DMS 273 (cell line): Measurements from ENCODE around the gene HNRNPA1L2.
"Not testable (repeated sequence)": the region's sequence is repeated elsewhere in the genome, so short reads cannot be mapped to it uniquely, and the experiment has no call there.

ENCODE experiments used
- DNase-seq: peaks from one replicate; lab custom pipeline; 2025; ENCODE audit not compliant: unreplicated experiment; lab: John Stamatoyannopoulos, UW

The HNRNPA1L2 gene

GRCh38 chr13:52642131-52642530 is at the start of gene HNRNPA1L2:
Gene HNRNPA1L2, plus strand, starts transcription at chr13:52642431. Its CDS starts 62 bp downstream, at chr13:52642493.
- no peak for DNase-seq

GRCh38 chr13:52593175-52593574 is 49.1 kb upstream of the HNRNPA1L2 start:
- not testable (repeated sequence) for DNase-seq

GRCh38 chr13:52593812-52594211 is 48.4 kb upstream of the HNRNPA1L2 start:
- not testable (repeated sequence) for DNase-seq

GRCh38 chr13:52594295-52594694 is 47.9 kb upstream of the HNRNPA1L2 start:
- DNase-seq = not testable (repeated sequence)

- DNase-seq = no peak
These were observed 44.6 kb upstream of the HNRNPA1L2 start for GRCh38 chr13:52597676-52598075.

GRCh38 chr13:52599037-52599847 is 43.0 kb upstream of the HNRNPA1L2 start:
- DNase-seq = peak; percentile 73

- peak; percentile 73 for DNase-seq
These were observed 42.2 kb upstream of the HNRNPA1L2 start for GRCh38 chr13:52599848-52600603.

GRCh38 chr13:52600666-52601065 is 41.6 kb upstream of the HNRNPA1L2 start:
- DNase-seq = no peak

GRCh38 chr13:52603316-52603715 is 38.9 kb upstream of the HNRNPA1L2 start:
- not testable (repeated sequence) for DNase-seq

- DNase-seq = not testable (repeated sequence)
These were observed 36.1 kb upstream of the HNRNPA1L2 start for GRCh38 chr13:52606126-52606525.

- not testable (repeated sequence) for DNase-seq
These were observed 35.4 kb upstream of the HNRNPA1L2 start for GRCh38 chr13:52606795-52607194.

- not testable (repeated sequence) for DNase-seq
These were observed 34.0 kb upstream of the HNRNPA1L2 start for GRCh38 chr13:52608184-52608583.

GRCh38 chr13:52609013-52609606 is 33.1 kb upstream of the HNRNPA1L2 start:
- peak; percentile 54 for DNase-seq

- DNase-seq = not testable (repeated sequence)
These were observed 32.1 kb upstream of the HNRNPA1L2 start for GRCh38 chr13:52610158-52610557.

- no peak for DNase-seq
These were observed 27.0 kb upstream of the HNRNPA1L2 start for GRCh38 chr13:52615134-52615801.

GRCh38 chr13:52615812-52616211 is 26.4 kb upstream of the HNRNPA1L2 start:
- DNase-seq = peak; percentile 12

GRCh38 chr13:52617070-52618060 is 24.9 kb upstream of the HNRNPA1L2 start:
- DNase-seq = peak; percentile 93

GRCh38 chr13:52631083-52631690 is 11.0 kb upstream of the HNRNPA1L2 start:
- not testable (repeated sequence) for DNase-seq

- DNase-seq = no peak
These were observed 3.4 kb upstream of the HNRNPA1L2 start for GRCh38 chr13:52638666-52639328.
